Endothelial cell of umbilical vein (primary cell): ENCODE measurements around the gene PINK1. TPM values are rescaled to one million over a fixed set of nuclear protein-coding genes. Genes with fewer than 3 reads are reported as not detected.

Experiments used
- BruUV-seq: library from RNA; stranded (reverse); fragments of 400-500 nt; replicated peaks from 2 replicates; lab custom pipeline; 2021; lab: Mats Ljungman, UMichigan
- CTCF ChIA-PET: fragments of 300-600, 350-600 bp; sonication (Branson Sonifier 250); formaldehyde crosslinking; loops from one replicate; lab custom pipeline; 2021; ENCODE audit warnings: antibody characterized with exemption, inconsistent platforms; lab: Charles Lee
- POLR2A ChIA-PET: fragments of 300-600, 350-600 bp; sonication (Branson Sonifier 250); formaldehyde crosslinking; loops from one replicate; lab custom pipeline; 2021; ENCODE audit warnings: antibody characterized with exemption, inconsistent platforms; lab: Charles Lee
- DNase-seq: peaks from one replicate; pipeline ENCODE4 v3.0.0-alpha.2; 2011; ENCODE audit warnings: low read depth, low spot score
- FAIRE-seq: peaks from 2 replicates; lab custom pipeline; 2011; peaks lifted over from hg19 to GRCh38; lab: Jason Lieb, UNC
- H2AFZ ChIP-seq: 2 replicates; pipeline ENCODE4 v1.6.0; 2012; ENCODE audit warnings: low read depth, low read length, control low read depth, inconsistent platforms
- H3K27ac ChIP-seq: 2 replicates; pipeline ENCODE4 v1.5.1; 2011; ENCODE audit warnings: low read depth, mild to moderate bottlenecking, control low read depth, low read length, moderate library complexity; ENCODE audit not compliant: insufficient read depth
- H3K27me3 ChIP-seq, 2 experiments: 2 replicates each; pipeline versions ENCODE4 v1.6.0 to v1.6.1; 2011; ENCODE audit warnings: low read length in 2 of 2, mixed read lengths in 1 of 2; ENCODE audit not compliant: control insufficient read depth in 2 of 2, insufficient read depth in 2 of 2
- H3K36me3 ChIP-seq, 2 experiments: 2 replicates in 1 of 2; 3 replicates in 1 of 2; pipeline ENCODE4 v1.5.1; 2011; ENCODE audit warnings: low read length in 2 of 2, mild to moderate bottlenecking in 1 of 2, moderate library complexity in 1 of 2; ENCODE audit not compliant: control insufficient read depth in 2 of 2, insufficient read depth in 2 of 2; ENCODE audit errors: extremely low read depth in 1 of 2
- H3K4me1 ChIP-seq: 3 replicates; pipeline ENCODE4 v1.5.1; 2011; ENCODE audit warnings: mild to moderate bottlenecking, low read length; ENCODE audit not compliant: control insufficient read depth, insufficient read depth; ENCODE audit errors: extremely low read depth
- H3K4me2 ChIP-seq: 2 replicates; pipeline ENCODE4 v1.6.1; 2011; ENCODE audit warnings: low read length, control low read depth, mixed read lengths; ENCODE audit not compliant: insufficient read depth
- H3K4me3 ChIP-seq, 3 experiments: fragments of 200-600 bp in 1 of 3; sonication (generic), shearing (Covaris generic) in 1 of 3; replicated peaks in 1 of 3; 2 replicates each; pipeline ENCODE4 v1.5.1; 2011 to 2016; ENCODE audit warnings: control low read depth in 3 of 3, low read length in 3 of 3, mild to moderate bottlenecking in 2 of 3, inconsistent platforms in 1 of 3, low read depth in 1 of 3, moderate library complexity in 1 of 3; ENCODE audit not compliant: insufficient read depth in 1 of 3
- H3K79me2 ChIP-seq: 2 replicates; pipeline ENCODE4 v1.6.0; 2012; ENCODE audit warnings: low read length, inconsistent platforms; ENCODE audit not compliant: control insufficient read depth, insufficient read depth
- H3K9ac ChIP-seq: replicated peaks from 2 replicates; pipeline ENCODE3; 2011; ENCODE audit warnings: low read length, control low read depth; ENCODE audit not compliant: insufficient read depth; ENCODE audit errors: extremely low read depth
- H3K9me1 ChIP-seq: replicated peaks from 3 replicates; pipeline ENCODE4 v1.6.0; 2011; ENCODE audit warnings: mild to moderate bottlenecking, low read length; ENCODE audit not compliant: control insufficient read depth, insufficient read depth; ENCODE audit errors: extremely low read depth
- H3K9me3 ChIP-seq: replicated peaks from 2 replicates; pipeline ENCODE4 v1.5.1; 2012; ENCODE audit warnings: low read length, inconsistent platforms; ENCODE audit not compliant: control insufficient read depth, insufficient read depth
- H4K20me1 ChIP-seq: replicated peaks from 2 replicates; pipeline ENCODE3; 2011; ENCODE audit warnings: mild to moderate bottlenecking, low read length; ENCODE audit not compliant: control insufficient read depth, insufficient read depth; ENCODE audit errors: extremely low read depth
- EZH2 ChIP-seq: IDR thresholded peaks from 2 replicates; pipeline ENCODE4 v1.6.1; 2012; ENCODE audit warnings: borderline replicate concordance, low read depth, mild to moderate bottlenecking, moderate library complexity, low read length, inconsistent platforms; ENCODE audit not compliant: severe bottlenecking
- FOS ChIP-seq: IDR thresholded peaks from 2 replicates; pipeline ENCODE4 v1.6.1; 2011; ENCODE audit warnings: mild to moderate bottlenecking, low read length, moderate library complexity, borderline replicate concordance; ENCODE audit not compliant: insufficient read depth
- MAX ChIP-seq: IDR thresholded peaks from 2 replicates; pipeline ENCODE4 v1.6.1; 2011; ENCODE audit not compliant: insufficient read depth, insufficient read length
- MYC ChIP-seq: IDR thresholded peaks from one replicate; pipeline ENCODE4 v1.6.1; 2011; ENCODE audit warnings: mild to moderate bottlenecking, low read depth, low read length
- POLR2A ChIP-seq: IDR thresholded peaks from 2 replicates; pipeline ENCODE4 v1.6.1; 2012; ENCODE audit warnings: low read depth, mild to moderate bottlenecking, control low read depth, low read length
- POLR2AphosphoS5 ChIP-seq: IDR thresholded peaks from 2 replicates; pipeline ENCODE4 v1.6.1; 2012; ENCODE audit warnings: low read depth, mild to moderate bottlenecking, control low read depth, low read length, moderate library complexity; ENCODE audit not compliant: insufficient read depth
- dilution Hi-C: fragments of 300-500 bp; cut with MboI; formaldehyde crosslinking; loops from one replicate; pipeline ENCODE4 v1.15.0; 2019; ENCODE audit warnings: low sequenced_read_pairs; ENCODE audit not compliant: extremely low pct_ligation_motif_present
- intact Hi-C: fragments of 100-400 bp; cut with micrococcal nuclease; formaldehyde crosslinking; loops from one replicate; pipeline ENCODE4 v1.10.0; 2022
- polyA plus RNA-seq, 4 experiments: library from polyadenylated mRNA; depleted of rRNA in 3 of 4; stranded (reverse) in 3 of 4; unstranded in 1 of 4; fragments of >200 nt; gene quantifications; 2 replicates each; pipeline versions ENCODE4 v1.2.1 to v1.2.3, GENCODE V29; 2011 to 2012; ENCODE audit warnings: missing spikeins in 1 of 4
- total RNA-seq: library from RNA; stranded (reverse); gene quantifications from 2 replicates; pipeline ENCODE4 v1.2.3, GENCODE V29; 2021

Gene PINK1
- total and polyA plus RNA-seq, 2 donors (not counting 3 experiments of a cell fraction or from before 2014, with no cell fraction given): 27.3 to 27.9 TPM

- Histone ChIP-seq H3K4me2 (no peak overlapping the region), H3K9me3 (no peaks in the 10 kb centered on the region), H2AFZ (no peak overlapping the region), H3K4me1 (peaks cover 4% of the 10 kb centered on the region), H3K27me3 (peaks cover 2 to 6% of the 10 kb centered on the region in 2 experiments), H3K9me1 (no peaks in the 10 kb centered on the region), H3K9ac (no peak overlapping the region), H4K20me1 (no peaks in the 10 kb centered on the region), H3K4me3 (no peak overlapping the region), H3K36me3 (no peaks in the 10 kb centered on the region), H3K79me2 (no peaks in the 10 kb centered on the region), H3K27ac (no peak overlapping the region)
- no TSS peak for BruUV-seq
- FAIRE-seq: no peak
- TF ChIP-seq FOS: no peak
- TF ChIP-seq POLR2A: no peak
- TF ChIP-seq POLR2AphosphoS5: no peak
- no peak for TF ChIP-seq MYC
- no peak for TF ChIP-seq MAX
- TF ChIP-seq EZH2: no peak
- dilution Hi-C loops: no loop called here
- DNase-seq: no peak
- POLR2A ChIA-PET: no interaction called here
- CTCF ChIA-PET: interaction anchor here (2.2 to 2.4 kb wide), 2 partner anchors 12 to 20 kb away, joined by 8 to 12 read pairs; no protein-coding TSS in a partner anchor
- intact Hi-C loops: no loop called here
These were observed 38.5 kb upstream of the PINK1 start for GRCh38 chr1:20594746-20595145.

GRCh38 chr1:20596106-20596505, 37.2 kb upstream of the PINK1 start:
- Histone ChIP-seq H4K20me1 (no peaks in the 10 kb centered on the region), H3K79me2 (no peaks in the 10 kb centered on the region), H3K27ac (no peak overlapping the region), H3K4me1 (peaks cover 3% of the 10 kb centered on the region), H3K27me3 (peaks cover 0 to 2% of the 10 kb centered on the region in 2 experiments), H2AFZ (no peak overlapping the region), H3K9me3 (no peaks in the 10 kb centered on the region), H3K4me3 (no peak overlapping the region), H3K4me2 (no peak overlapping the region), H3K9ac (no peak overlapping the region), H3K9me1 (no peaks in the 10 kb centered on the region), H3K36me3 (no peaks in the 10 kb centered on the region)
- FAIRE-seq: no peak
- BruUV-seq: no TSS peak
- TF ChIP-seq EZH2: no peak
- DNase-seq: no peak
- dilution Hi-C loops: no loop called here
- intact Hi-C loops: no loop called here
- POLR2A ChIA-PET: no interaction called here
- CTCF ChIA-PET: interaction anchor here (1.6 to 2.4 kb wide), 3 partner anchors 11 to 21 kb away, joined by 3 to 12 read pairs (median 8); no protein-coding TSS in a partner anchor
